BLaER1 treated with 17β-estradiol and CSF1 and Interleukin-3, amounts not matched to agents 10 nM and 100 nM (cell line): Measurements from ENCODE around the gene BICDL2.

Experiments
- H3K27ac ChIP-seq, 11 experiments: shearing (Covaris generic); formaldehyde crosslinking; 2 replicates each; pipeline ENCODE4 v1.8.1; 2022
- H3K27me3 ChIP-seq, 11 experiments: shearing (Covaris generic); formaldehyde crosslinking; 2 replicates each; pipeline ENCODE4 v1.8.1; 2022
- H3K36me3 ChIP-seq, 11 experiments: shearing (Covaris generic); formaldehyde crosslinking; 2 replicates each; pipeline ENCODE4 v1.8.1; 2022
- H3K4me1 ChIP-seq, 10 experiments: shearing (Covaris generic); formaldehyde crosslinking; 2 replicates each; pipeline ENCODE4 v1.8.1; 2022
- H3K4me2 ChIP-seq, 11 experiments: shearing (Covaris generic); formaldehyde crosslinking; 2 replicates each; pipeline ENCODE4 v1.8.1; 2022
- H3K4me3 ChIP-seq, 10 experiments: shearing (Covaris generic); formaldehyde crosslinking; 2 replicates each; pipeline ENCODE4 v1.8.1; 2022
- H3K9ac ChIP-seq, 11 experiments: shearing (Covaris generic); formaldehyde crosslinking; 2 replicates each; pipeline ENCODE4 v1.8.1; 2022
- H3K9me3 ChIP-seq, 11 experiments: shearing (Covaris generic); formaldehyde crosslinking; replicated peaks in 1 of 11; 2 replicates each; pipeline ENCODE4 v1.8.1; 2022
- H4K20me1 ChIP-seq, 11 experiments: shearing (Covaris generic); formaldehyde crosslinking; 2 replicates each; pipeline ENCODE4 v1.8.1; 2022
- Cebpa-rat ChIP-seq, 11 experiments: shearing (Covaris generic); IDR thresholded peaks; 2 replicates each; pipeline ENCODE4 v1.8.1; 2022

The BICDL2 gene

DNA sequence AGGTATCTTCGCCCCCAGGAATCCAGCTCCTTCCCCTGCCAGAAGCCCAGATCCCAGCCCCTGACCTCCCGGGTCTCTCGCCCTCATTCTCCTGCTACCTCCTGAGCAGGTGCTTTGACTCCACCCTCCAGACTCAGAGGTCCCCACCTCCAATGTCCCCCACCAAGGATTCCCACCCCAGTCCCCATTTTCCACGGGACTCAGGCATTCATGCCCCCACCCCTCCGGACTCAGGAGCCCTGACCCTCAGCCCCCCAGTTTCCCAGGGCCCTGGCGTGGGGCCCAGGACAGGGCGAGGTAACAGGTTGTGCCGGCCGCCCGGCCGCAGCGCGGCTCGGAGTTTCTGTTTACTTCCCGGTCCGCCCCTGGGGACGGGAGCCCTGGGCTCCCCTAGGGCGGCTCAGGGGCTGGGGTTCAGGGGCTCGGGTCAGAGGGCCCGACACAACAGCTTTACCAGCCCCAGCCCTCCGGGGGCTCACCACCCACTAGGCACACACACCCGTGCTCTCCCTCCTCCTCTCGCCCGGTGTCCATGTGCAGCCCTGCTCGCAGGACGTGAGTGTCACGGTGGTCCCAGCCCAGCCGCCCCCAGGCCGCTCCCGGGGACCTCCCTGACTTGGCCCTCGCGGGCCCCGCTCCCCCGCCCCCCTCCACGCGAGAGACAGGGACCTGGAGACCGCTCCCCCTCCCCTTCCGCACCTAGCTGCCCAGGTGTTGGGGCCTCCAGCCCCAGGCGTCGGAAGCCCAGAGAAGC, 595 bp downstream of the BICDL2 start:
- H3K27ac ChIP-seq, result no peak overlapping the region
- peaks cover 96 to 100% (median 100%) of the 10 kb centered on the region in 11 experiments for H3K27me3 ChIP-seq
- peak overlapping the region in 3 of 11 experiments; percentile 2 to 57 (median 41); a peak in 1 of 22 replicates for H3K9ac ChIP-seq

GRCh38 chr16:3035289-3035971, 1.3 kb downstream of the BICDL2 start:
- Histone ChIP-seq H3K9ac (no peak overlapping the region), H3K4me3 (peak overlapping the region in 3 of 10 experiments; percentile 9 to 33 (median 13); a peak in 1 of 20 replicates), H3K9me3 (no peaks in the 10 kb centered on the region), H3K4me2 (peak overlapping the region; percentile 7 to 87 (median 62); a peak in 9 of 22 replicates), H3K4me1 (peaks cover 10 to 21% (median 13%) of the 10 kb centered on the region in 10 experiments; a peak in 17 of 20 replicates), H3K27ac (no peak overlapping the region), H3K36me3 (no peaks in the 10 kb centered on the region), H4K20me1 (peaks cover 0 to 56% (median 18%) of the 10 kb centered on the region in 11 experiments; a peak in 16 of 22 replicates), H3K27me3 (peaks cover 99 to 100% (median 100%) of the 10 kb centered on the region in 11 experiments)
- TF ChIP-seq Cebpa-rat (IDR thresholded peaks at IDR 0.05), result no peak

More for the DNA sequence above, 595 bp downstream of the BICDL2 start:
- H3K4me3 ChIP-seq, result peak overlapping the region in 8 of 10 experiments; percentile 9 to 51 (median 36); a peak in 8 of 20 replicates
- no peaks in the 10 kb centered on the region for H3K9me3 ChIP-seq
- H3K4me2 ChIP-seq, result peak overlapping the region; percentile 46 to 87 (median 62); a peak in 20 of 22 replicates
- peaks cover 10 to 21% (median 13%) of the 10 kb centered on the region in 10 experiments; a peak in 17 of 20 replicates for H3K4me1 ChIP-seq
- no peak for TF ChIP-seq Cebpa-rat (IDR thresholded peaks at IDR 0.05)
- H4K20me1 ChIP-seq, result peaks cover 0 to 49% (median 11%) of the 10 kb centered on the region in 11 experiments; a peak in 14 of 22 replicates
- H3K36me3 ChIP-seq, result no peaks in the 10 kb centered on the region

- Histone ChIP-seq H3K4me2 (no peak overlapping the region), H3K4me1 (peaks cover 26 to 44% (median 37%) of the 10 kb centered on the region in 10 experiments), H3K9ac (no peak overlapping the region), H3K27ac (no peak overlapping the region), H3K27me3 (peaks cover 94 to 99% (median 94%) of the 10 kb centered on the region in 11 experiments), H3K36me3 (peaks cover 0 to 3% (median 0%) of the 10 kb centered on the region in 11 experiments; a peak in 4 of 22 replicates), H4K20me1 (peaks cover 0 to 78% (median 44%) of the 10 kb centered on the region in 11 experiments; a peak in 19 of 22 replicates), H3K9me3 (no peaks in the 10 kb centered on the region), H3K4me3 (no peak overlapping the region)
- no peak for TF ChIP-seq Cebpa-rat (IDR thresholded peaks at IDR 0.05)
Observed at GRCh38 chr16:3032624-3033023, 4.1 kb downstream of the BICDL2 start.

DNA sequence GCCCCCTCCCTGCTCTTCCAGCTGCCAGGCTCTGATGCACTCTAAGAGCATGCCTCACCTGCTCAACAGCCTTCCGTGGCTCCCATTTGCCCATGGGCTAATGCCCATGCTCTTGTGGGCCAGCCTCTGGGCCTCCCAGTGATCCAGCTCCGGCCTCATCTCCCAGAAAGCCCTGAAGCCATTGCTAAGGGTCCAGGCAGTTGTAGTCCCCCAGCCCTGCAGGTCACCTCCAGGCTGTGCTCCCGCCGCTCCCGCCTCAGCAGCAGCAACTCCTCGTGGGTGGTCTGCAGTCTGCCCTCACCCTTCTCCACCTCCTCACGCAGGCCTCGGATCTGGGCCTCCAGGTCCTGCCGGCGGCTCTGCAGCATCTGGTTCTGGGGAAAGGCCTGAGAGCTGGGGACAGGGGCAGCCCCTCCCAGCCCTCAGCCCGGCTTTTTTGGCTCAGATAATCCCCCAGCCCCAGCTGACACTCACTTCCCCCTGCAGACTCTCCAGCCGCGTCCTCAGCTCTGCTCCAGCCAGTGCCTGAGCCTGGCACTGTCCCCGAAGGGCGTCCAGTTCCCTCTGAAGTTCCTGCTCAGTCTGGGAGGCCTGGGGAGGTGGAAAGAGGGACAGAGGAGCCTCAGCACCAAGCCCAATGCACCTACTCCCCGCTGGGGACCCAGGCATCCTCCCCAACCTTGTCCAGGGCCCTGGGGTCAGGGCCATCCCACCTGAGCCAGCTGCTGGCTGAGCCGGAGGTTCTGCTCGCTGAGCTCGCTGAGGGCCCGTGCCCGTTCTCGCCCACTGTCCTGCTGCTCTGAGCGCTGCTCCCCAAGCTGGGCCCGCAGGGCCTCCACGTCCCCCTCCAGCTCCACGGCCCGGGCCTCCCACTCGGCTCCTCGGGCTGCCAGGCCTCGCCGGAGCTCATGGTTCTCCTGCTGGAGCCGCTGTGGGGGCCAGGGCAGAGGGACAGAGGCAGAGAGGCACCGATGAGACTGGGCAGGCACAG, 6.2 kb downstream of the BICDL2 start:
- Histone ChIP-seq H3K4me2 (peak overlapping the region in 7 of 11 experiments; percentile 57 to 87 (median 79); a peak in 7 of 22 replicates), H3K4me1 (peaks cover 22 to 44% (median 35%) of the 10 kb centered on the region in 10 experiments), H3K36me3 (peaks cover 19 to 24% (median 21%) of the 10 kb centered on the region in 11 experiments), H4K20me1 (peaks cover 0 to 80% (median 59%) of the 10 kb centered on the region in 11 experiments; a peak in 20 of 22 replicates), H3K9ac (no peak overlapping the region), H3K27ac (no peak overlapping the region), H3K9me3 (no peaks in the 10 kb centered on the region), H3K4me3 (peak overlapping the region in 2 of 10 experiments; percentile 29 to 46; a peak in 1 of 20 replicates), H3K27me3 (peaks cover 73 to 78% (median 73%) of the 10 kb centered on the region in 11 experiments)
- TF ChIP-seq Cebpa-rat (IDR thresholded peaks at IDR 0.05), result no peak

DNA sequence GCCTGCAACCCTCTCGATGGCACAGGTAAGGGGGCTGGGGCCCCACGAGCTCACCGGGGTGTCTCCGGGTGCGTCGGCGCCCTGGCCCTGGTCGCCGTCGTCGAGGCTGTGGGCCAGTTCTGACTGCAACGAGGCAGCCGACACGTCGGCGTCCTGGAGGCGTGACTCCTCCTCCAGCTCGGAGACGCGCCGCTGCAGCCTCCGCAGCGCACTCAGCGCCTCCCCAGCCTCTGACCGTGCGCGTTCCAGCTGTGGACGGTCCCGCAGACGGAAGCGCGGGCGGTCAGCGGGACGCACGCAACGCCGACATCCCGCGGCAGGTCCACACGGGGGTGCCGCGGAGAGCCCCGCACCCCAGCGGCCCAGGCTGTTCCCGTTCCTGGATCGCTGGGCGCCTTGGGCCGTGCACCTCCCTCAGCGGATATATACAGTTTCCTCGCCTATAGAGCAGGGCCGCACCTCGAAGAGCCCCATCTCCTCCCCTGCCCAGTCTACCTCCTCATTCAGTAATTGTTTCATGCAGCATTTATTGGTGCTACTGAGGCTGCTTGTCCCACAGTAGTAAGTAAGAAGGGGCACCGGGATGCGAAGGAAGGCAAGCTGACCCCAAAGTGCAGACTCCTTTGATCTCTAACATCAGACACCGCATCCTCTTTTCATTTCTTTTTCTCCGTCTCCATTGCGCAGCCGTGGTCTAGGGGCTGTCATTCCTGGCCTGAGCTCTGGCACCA, 7.1 kb downstream of the BICDL2 start:
- peaks cover 0 to 85% (median 66%) of the 10 kb centered on the region in 11 experiments; a peak in 20 of 22 replicates for H4K20me1 ChIP-seq

GRCh38 chr16:3028716-3029319, 7.9 kb downstream of the BICDL2 start:
- peaks cover 20 to 28% (median 23%) of the 10 kb centered on the region in 11 experiments for H3K36me3 ChIP-seq
- no peak overlapping the region for H3K27ac ChIP-seq
- H3K27me3 ChIP-seq, result peaks cover 56 to 61% (median 56%) of the 10 kb centered on the region in 11 experiments
- H3K4me2 ChIP-seq, result peak overlapping the region; percentile 57 to 87 (median 79)
- H3K4me3 ChIP-seq, result peak overlapping the region in 3 of 10 experiments; percentile 29 to 51 (median 41); a peak in 4 of 20 replicates
- H3K4me1 ChIP-seq, result peaks cover 32 to 50% (median 43%) of the 10 kb centered on the region in 10 experiments
- H4K20me1 ChIP-seq, result peaks cover 0 to 85% (median 70%) of the 10 kb centered on the region in 11 experiments; a peak in 20 of 22 replicates
- no peaks in the 10 kb centered on the region for H3K9me3 ChIP-seq
- H3K9ac ChIP-seq, result no peak overlapping the region
- no peak for TF ChIP-seq Cebpa-rat (IDR thresholded peaks at IDR 0.05)

More for the DNA sequence above, 7.1 kb downstream of the BICDL2 start:
- Histone ChIP-seq H3K9me3 (no peaks in the 10 kb centered on the region), H3K4me2 (peak overlapping the region; percentile 57 to 87 (median 76); a peak in 21 of 22 replicates), H3K27ac (no peak overlapping the region), H3K4me3 (peak overlapping the region in 8 of 10 experiments; percentile 20 to 51 (median 38); a peak in 12 of 20 replicates), H3K4me1 (peaks cover 28 to 47% (median 40%) of the 10 kb centered on the region in 10 experiments), H3K27me3 (peaks cover 64 to 69% (median 65%) of the 10 kb centered on the region in 11 experiments), H3K9ac (peak overlapping the region in 1 of 11 experiments; percentile 33; a peak in 1 of 22 replicates), H3K36me3 (peaks cover 20 to 28% (median 23%) of the 10 kb centered on the region in 11 experiments)
- no peak for TF ChIP-seq Cebpa-rat (IDR thresholded peaks at IDR 0.05)
